ENCODE measurements around the gene CNKSR2.
A peak's percentile ranks its signal among the peaks of the same experiment; 100 is the strongest.

The CNKSR2 gene

GRCh38 chrX:21606002-21606401, 231.8 kb downstream of the CNKSR2 start:
- CTCF ChIA-PET, result no interaction called here
- no peak for DNase-seq
- Mint-ChIP-seq H3K9me3 (no peaks in the 10 kb centered on the region), H3K27me3 (no peaks in the 10 kb centered on the region), H3K4me1 (no peaks in the 10 kb centered on the region), H3K4me3 (no peak overlapping the region), H3K27ac (no peak overlapping the region), H3K36me3 (peaks cover 6% of the 10 kb centered on the region)

GRCh38 chrX:21610168-21610567, 235.9 kb downstream of the CNKSR2 start:
- no peaks in the 10 kb centered on the region for H3K4me1 Mint-ChIP-seq
- DNase-seq, result no peak
- no peaks in the 10 kb centered on the region for H3K27me3 Mint-ChIP-seq
- H3K9me3 Mint-ChIP-seq, result no peaks in the 10 kb centered on the region
- CTCF ChIA-PET, result no interaction called here
- peaks cover 10% of the 10 kb centered on the region for H3K36me3 Mint-ChIP-seq
- H3K4me3 Mint-ChIP-seq, result no peak overlapping the region
- H3K27ac Mint-ChIP-seq, result no peak overlapping the region

GRCh38 chrX:21612154-21612553, 237.9 kb downstream of the CNKSR2 start:
- H3K27ac Mint-ChIP-seq, result no peak overlapping the region
- no peaks in the 10 kb centered on the region for H3K9me3 Mint-ChIP-seq
- H3K4me1 Mint-ChIP-seq, result no peaks in the 10 kb centered on the region
- H3K36me3 Mint-ChIP-seq, result peaks cover 8% of the 10 kb centered on the region
- no peaks in the 10 kb centered on the region for H3K27me3 Mint-ChIP-seq
- CTCF ChIA-PET, result no interaction called here
- no peak for DNase-seq
- no peak overlapping the region for H3K4me3 Mint-ChIP-seq

- CTCF ChIA-PET, result no interaction called here
- Mint-ChIP-seq H3K27ac (no peak overlapping the region), H3K4me3 (no peak overlapping the region), H3K36me3 (peaks cover 5% of the 10 kb centered on the region), H3K27me3 (no peaks in the 10 kb centered on the region), H3K4me1 (no peaks in the 10 kb centered on the region), H3K9me3 (no peaks in the 10 kb centered on the region)
- DNase-seq, result no peak
Measured at GRCh38 chrX:21616386-21616785, 242.2 kb downstream of the CNKSR2 start.

GRCh38 chrX:21620234-21620633, 246.0 kb downstream of the CNKSR2 start:
- H3K36me3 Mint-ChIP-seq, result no peaks in the 10 kb centered on the region
- CTCF ChIA-PET, result no interaction called here
- H3K27ac Mint-ChIP-seq, result no peak overlapping the region
- DNase-seq, result no peak
- no peaks in the 10 kb centered on the region for H3K9me3 Mint-ChIP-seq
- no peaks in the 10 kb centered on the region for H3K27me3 Mint-ChIP-seq
- H3K4me3 Mint-ChIP-seq, result no peak overlapping the region
- no peaks in the 10 kb centered on the region for H3K4me1 Mint-ChIP-seq

GRCh38 chrX:21623778-21624501, 249.7 kb downstream of the CNKSR2 start:
- Mint-ChIP-seq H3K27ac (no peak overlapping the region), H3K4me1 (no peaks in the 10 kb centered on the region), H3K36me3 (peaks cover 7% of the 10 kb centered on the region), H3K4me3 (no peak overlapping the region), H3K27me3 (no peaks in the 10 kb centered on the region), H3K9me3 (peaks cover 2% of the 10 kb centered on the region)
- CTCF ChIA-PET, result no interaction called here
- DNase-seq, result no peak

- CTCF ChIA-PET, result no interaction called here
- no peak for DNase-seq
- Mint-ChIP-seq H3K27ac (no peak overlapping the region), H3K27me3 (no peaks in the 10 kb centered on the region), H3K9me3 (no peaks in the 10 kb centered on the region), H3K4me3 (no peak overlapping the region), H3K4me1 (no peaks in the 10 kb centered on the region), H3K36me3 (peaks cover 3% of the 10 kb centered on the region)
Measured at GRCh38 chrX:21632027-21632426, 257.8 kb downstream of the CNKSR2 start.

- Mint-ChIP-seq H3K36me3 (no peaks in the 10 kb centered on the region), H3K9me3 (no peaks in the 10 kb centered on the region), H3K27ac (no peak overlapping the region), H3K4me1 (no peaks in the 10 kb centered on the region), H3K27me3 (no peaks in the 10 kb centered on the region), H3K4me3 (no peak overlapping the region)
- DNase-seq, result no peak
- CTCF ChIA-PET, result no interaction called here
Measured at GRCh38 chrX:21638311-21638710, 264.1 kb downstream of the CNKSR2 start.

GRCh38 chrX:21639775-21640174, 265.6 kb downstream of the CNKSR2 start:
- Mint-ChIP-seq H3K27me3 (no peaks in the 10 kb centered on the region), H3K27ac (no peak overlapping the region), H3K36me3 (no peaks in the 10 kb centered on the region), H3K9me3 (no peaks in the 10 kb centered on the region), H3K4me3 (no peak overlapping the region), H3K4me1 (no peaks in the 10 kb centered on the region)
- CTCF ChIA-PET, result no interaction called here
- DNase-seq, result no peak

- DNase-seq, result no peak
Measured at GRCh38 chrX:21645431-21645830, 271.2 kb downstream of the CNKSR2 start.

GRCh38 chrX:21645886-21646285, 271.7 kb downstream of the CNKSR2 start:
- Mint-ChIP-seq H3K36me3 (peaks cover 4% of the 10 kb centered on the region), H3K27ac (no peak overlapping the region), H3K9me3 (no peaks in the 10 kb centered on the region), H3K4me3 (no peak overlapping the region), H3K27me3 (no peaks in the 10 kb centered on the region), H3K4me1 (no peaks in the 10 kb centered on the region)
- CTCF ChIA-PET, result no interaction called here
- no peak for DNase-seq

More at GRCh38 chrX:21645431-21645830, 271.2 kb downstream of the CNKSR2 start:
- Mint-ChIP-seq H3K4me3 (no peak overlapping the region), H3K4me1 (no peaks in the 10 kb centered on the region), H3K36me3 (peaks cover 4% of the 10 kb centered on the region), H3K27ac (no peak overlapping the region), H3K9me3 (no peaks in the 10 kb centered on the region), H3K27me3 (no peaks in the 10 kb centered on the region)
- CTCF ChIA-PET, result no interaction called here

GRCh38 chrX:21655901-21656586, 281.8 kb downstream of the CNKSR2 start:
- Mint-ChIP-seq H3K9me3 (no peaks in the 10 kb centered on the region), H3K27me3 (peaks cover 15% of the 10 kb centered on the region), H3K36me3 (peaks cover 4% of the 10 kb centered on the region), H3K27ac (no peak overlapping the region), H3K4me3 (no peak overlapping the region), H3K4me1 (peaks cover 9% of the 10 kb centered on the region)
- CTCF ChIA-PET, result no interaction called here
- no peak for DNase-seq

- no peak for DNase-seq
- Mint-ChIP-seq H3K9me3 (no peaks in the 10 kb centered on the region), H3K36me3 (peaks cover 4% of the 10 kb centered on the region), H3K27me3 (peaks cover 17% of the 10 kb centered on the region), H3K4me3 (no peak overlapping the region), H3K27ac (no peak overlapping the region), H3K4me1 (peaks cover 9% of the 10 kb centered on the region)
- CTCF ChIA-PET, result no interaction called here
Measured at GRCh38 chrX:21656587-21657317, 282.5 kb downstream of the CNKSR2 start.

- H3K27me3 Mint-ChIP-seq, result peaks cover 20% of the 10 kb centered on the region
- H3K4me3 Mint-ChIP-seq, result peak overlapping the region; percentile 62
- peaks cover 4% of the 10 kb centered on the region for H3K36me3 Mint-ChIP-seq
- CTCF ChIA-PET, result no interaction called here
- H3K27ac Mint-ChIP-seq, result peak overlapping the region; percentile 28
- H3K4me1 Mint-ChIP-seq, result peaks cover 9% of the 10 kb centered on the region
- H3K9me3 Mint-ChIP-seq, result no peaks in the 10 kb centered on the region
- DNase-seq, result peak; percentile 29
Measured at GRCh38 chrX:21657318-21658151, 283.3 kb downstream of the CNKSR2 start.

All from activated naive CD4-positive, alpha-beta T cell treated with anti-CD3 and anti-CD28 coated beads, Interleukin-2, amount 10 ng/mL, durations not matched to agents 7 days and 5 days (primary cell).